ENCODE data around the gene SLC2A3.
"Not testable (repeated sequence)": the region's sequence is repeated elsewhere in the genome, so short reads cannot be mapped to it uniquely, and the experiment has no call there.

Gene SLC2A3

DNA sequence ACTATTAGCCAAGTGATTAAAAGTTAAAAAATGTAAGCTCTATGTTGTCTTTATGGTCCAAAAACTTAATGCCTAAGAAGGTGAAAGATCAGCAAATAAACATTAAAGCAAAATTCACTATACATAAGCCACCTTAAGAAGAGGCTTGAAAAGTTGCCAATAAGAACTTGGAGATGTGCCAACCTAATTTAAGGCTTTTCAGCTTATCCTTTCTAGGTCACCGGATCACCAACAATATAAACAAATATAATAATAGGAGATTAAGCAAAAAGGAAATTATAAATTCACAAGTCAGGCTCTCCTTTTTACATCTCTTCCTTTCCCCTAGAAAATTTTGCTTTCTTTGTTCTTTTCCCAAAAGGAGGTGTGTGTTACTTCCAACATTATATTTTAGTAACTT, 30.9 kb downstream of the SLC2A3 start:
- DNase-seq (ENCODE audit: insufficient read length, low spot score) (no peak), FAIRE-seq (peak; percentile 63)
- TF ChIP-seq, protein P1, sequence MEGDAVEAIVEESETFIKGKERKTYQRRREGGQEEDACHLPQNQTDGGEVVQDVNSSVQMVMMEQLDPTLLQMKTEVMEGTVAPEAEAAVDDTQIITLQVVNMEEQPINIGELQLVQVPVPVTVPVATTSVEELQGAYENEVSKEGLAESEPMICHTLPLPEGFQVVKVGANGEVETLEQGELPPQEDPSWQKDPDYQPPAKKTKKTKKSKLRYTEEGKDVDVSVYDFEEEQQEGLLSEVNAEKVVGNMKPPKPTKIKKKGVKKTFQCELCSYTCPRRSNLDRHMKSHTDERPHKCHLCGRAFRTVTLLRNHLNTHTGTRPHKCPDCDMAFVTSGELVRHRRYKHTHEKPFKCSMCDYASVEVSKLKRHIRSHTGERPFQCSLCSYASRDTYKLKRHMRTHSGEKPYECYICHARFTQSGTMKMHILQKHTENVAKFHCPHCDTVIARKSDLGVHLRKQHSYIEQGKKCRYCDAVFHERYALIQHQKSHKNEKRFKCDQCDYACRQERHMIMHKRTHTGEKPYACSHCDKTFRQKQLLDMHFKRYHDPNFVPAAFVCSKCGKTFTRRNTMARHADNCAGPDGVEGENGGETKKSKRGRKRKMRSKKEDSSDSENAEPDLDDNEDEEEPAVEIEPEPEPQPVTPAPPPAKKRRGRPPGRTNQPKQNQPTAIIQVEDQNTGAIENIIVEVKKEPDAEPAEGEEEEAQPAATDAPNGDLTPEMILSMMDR (IDR thresholded peaks at IDR 0.05; ENCODE audit: insufficient read depth, missing control alignments) = no peak

DNA sequence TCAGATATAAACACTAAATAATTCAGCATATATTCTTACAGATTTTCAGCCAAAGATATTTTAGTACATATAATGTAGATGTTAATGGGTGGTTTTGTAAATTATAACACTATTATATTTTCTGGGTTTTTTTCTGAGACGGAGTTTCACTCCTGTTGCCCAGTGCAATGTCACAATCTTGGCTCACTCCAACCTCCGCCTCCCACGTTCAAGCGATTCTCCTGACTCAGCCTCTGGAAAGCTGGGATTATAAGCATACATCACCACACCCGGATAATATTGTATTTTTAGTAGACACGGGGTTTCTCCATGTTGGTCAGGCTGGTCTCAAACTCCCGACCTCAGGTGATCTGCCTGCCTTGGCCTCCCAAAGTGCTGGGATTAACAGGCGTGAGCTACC, 33.6 kb downstream of the SLC2A3 start:
- FAIRE-seq = not testable (repeated sequence)

DNA sequence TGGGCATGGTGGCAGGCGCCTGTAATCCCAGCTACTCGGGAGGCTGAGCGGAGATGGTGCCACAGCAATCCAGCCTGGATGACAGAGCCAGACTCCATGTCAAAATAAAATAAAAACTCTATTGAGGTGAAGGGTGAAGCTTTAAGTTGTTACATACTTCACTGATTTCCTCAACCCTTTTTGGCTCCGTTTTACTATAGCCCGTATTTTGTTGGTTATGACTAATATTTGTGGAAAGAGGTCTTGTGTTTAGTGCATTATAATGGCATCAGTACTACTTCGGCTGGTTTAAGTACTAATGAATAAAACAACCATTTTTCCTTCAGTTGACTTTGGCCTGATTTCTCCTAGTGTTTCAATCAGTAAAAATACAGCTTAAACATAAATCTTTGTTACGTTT, 36.2 kb downstream of the SLC2A3 start:
- no peak for DNase-seq (ENCODE audit: insufficient read length, low spot score)
- TF ChIP-seq, protein P1 (IDR thresholded peaks at IDR 0.05; ENCODE audit: insufficient read depth, missing control alignments) = no peak
- no peak for FAIRE-seq

More for the DNA sequence above, 33.6 kb downstream of the SLC2A3 start:
- not testable (repeated sequence) for DNase-seq (ENCODE audit: insufficient read length, low spot score)

DNA sequence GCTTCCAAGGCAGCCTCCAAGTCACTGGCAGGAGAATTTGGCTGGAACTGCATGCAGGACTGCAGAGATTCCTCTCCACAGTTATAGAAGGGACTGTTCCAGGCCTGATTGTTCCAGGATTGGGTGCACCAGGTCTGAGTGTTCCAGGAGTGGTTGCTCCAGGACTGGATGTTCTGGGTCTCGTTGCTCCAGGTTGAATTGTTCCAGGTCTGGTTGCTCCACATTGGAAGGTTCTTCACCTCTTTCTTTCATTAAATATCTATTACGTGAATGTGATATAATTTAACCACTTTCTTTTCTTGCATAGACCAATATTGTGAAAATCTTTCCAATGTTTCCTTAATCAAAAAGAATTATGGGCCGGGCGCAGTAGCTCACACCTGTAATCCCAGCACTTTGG, 39.3 kb downstream of the SLC2A3 start:
- not testable (repeated sequence) for DNase-seq (ENCODE audit: insufficient read length, low spot score); FAIRE-seq

DNA sequence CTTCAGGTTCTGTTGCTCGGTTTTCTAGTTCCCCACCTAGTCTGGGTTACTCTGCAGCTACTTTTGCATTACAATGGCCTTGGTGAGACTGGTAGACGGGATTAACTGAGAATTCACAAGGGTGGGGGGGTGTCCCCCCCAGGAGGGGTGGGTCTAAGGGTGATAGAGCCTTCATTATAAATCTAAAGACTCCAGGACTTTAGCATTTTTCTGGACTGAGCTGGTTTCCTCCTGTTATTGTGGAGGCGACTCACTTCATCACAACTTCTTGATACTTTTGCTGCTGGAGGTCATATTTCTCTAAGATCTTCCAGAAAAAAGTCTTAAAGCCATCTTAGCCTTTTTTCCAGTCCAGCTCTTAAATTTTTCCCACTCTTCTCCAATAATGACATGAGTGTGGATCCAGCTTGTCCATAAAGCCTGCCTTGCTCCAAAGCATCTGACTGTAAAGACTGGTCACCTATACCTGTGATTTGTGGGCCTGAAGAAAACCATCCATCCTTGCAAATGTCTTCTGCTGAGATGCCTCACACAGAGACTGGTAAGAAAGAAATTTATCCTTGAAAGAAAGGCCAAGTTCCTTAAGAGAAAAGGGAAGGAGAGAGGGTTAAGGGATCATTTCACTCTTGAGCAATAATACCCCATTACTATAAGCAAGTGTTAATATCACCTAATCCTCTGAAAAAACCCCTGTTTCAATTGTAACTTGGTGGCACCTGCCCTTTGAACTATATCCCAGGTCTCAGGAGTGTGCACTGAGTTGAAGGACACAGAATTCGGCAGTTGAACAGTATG, 43.6 kb downstream of the SLC2A3 start:
- DNase-seq (ENCODE audit: insufficient read length, low spot score) (no peak), FAIRE-seq (no peak)
- TF ChIP-seq, protein P1 (IDR thresholded peaks at IDR 0.05; ENCODE audit: insufficient read depth, missing control alignments) = no peak

DNA sequence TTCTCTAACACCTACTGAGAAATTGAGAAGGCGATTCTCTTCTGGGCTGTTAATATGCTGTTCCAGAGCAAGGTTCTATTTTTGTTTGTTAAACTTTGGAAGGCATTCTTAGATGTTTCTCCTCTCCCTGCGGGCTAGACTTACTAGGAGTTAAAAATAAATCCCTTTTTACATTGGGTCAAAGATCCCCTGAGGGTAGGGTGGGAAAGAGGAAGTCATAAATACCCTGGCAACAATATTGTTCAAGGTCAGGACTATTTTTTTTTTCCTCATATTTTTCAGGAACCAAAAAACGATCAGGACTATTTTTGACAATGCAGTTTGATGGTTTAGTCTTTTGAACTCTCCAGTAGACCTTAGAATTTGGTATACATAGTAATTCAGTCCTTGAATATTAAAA, 51.3 kb downstream of the SLC2A3 start:
- TF ChIP-seq, protein P1 (IDR thresholded peaks at IDR 0.05; ENCODE audit: insufficient read depth, missing control alignments) = no peak
- DNase-seq (ENCODE audit: insufficient read length, low spot score) (no peak), FAIRE-seq (no peak)

DNA sequence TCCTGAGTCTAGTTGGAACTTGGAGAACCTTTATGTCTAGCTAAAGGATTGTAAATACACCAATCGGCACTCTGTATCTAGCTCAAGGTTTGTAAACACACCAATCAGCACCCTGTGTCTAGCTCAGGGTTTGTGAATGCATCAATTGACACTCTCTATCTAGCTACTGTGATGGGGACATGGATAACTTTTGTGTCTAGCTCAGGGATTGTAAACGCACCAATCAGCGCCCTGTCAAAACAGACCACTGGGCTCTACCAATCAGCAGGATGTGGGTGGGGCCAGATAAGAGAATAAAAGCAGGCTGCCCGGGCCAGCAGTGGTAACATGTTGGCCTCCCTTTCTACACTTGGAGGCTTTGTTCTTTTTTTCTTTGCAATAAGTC, 54.3 kb downstream of the SLC2A3 start:
- not testable (repeated sequence) for FAIRE-seq; DNase-seq (ENCODE audit: insufficient read length, low spot score)

DNA sequence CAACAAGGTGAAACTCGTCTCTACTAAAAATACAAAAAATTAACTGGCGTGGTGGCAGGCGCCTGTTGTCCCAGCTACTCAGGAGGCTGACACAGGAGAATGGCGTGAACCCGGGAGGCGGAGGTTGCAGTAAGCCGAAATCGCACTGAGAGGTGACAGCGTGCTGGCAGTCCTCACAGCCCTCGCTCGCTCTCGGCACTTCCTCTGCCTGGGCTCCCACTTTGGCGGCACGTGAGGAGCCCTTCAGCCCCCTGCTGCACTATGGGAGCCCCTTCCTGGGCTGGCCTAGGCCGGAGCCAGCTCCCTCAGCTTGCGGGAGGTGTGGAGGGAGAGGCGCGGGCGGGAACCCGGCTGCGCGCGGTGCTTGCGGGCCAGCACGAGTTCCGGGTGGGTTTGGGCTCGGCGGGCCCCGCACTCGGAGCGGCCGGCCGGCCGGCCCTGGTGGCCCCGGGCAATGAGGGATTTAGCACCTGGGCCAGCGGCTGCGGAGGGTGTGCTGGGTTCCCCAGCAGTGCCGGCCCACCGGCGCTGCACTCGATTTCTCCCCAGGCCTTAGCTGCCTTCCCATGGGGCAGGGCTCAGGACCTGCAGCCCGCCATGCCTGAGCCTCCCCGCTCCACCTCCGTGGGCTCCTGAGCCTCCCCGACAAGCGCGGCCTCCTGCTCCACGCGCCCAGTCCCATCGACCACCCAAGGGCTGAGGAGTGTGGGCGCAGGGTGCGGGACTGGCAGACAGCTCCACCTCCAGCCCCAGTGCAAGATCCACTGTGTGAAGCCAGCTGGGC, 54.8 kb downstream of the SLC2A3 start:
- not testable (repeated sequence) for DNase-seq (ENCODE audit: insufficient read length, low spot score); FAIRE-seq

DNA sequence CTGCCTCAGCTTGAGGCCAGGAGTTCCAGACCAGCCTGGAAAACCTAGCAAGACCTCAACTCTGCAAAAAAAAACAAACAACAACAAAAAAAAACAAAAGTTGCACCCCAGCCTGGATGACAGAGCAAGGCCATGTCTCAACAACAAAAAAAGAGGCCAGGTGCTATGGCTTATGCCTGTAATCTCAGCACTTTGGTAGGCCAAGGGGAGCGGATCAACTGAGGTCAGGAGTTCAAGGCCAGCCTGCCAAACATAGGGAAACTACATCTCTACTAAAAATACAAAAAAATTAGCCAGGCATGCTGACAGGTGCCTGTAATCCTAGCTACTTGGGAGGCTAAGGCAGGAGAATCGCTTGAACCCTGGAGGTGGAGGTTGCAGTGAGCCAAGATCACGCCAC, 56.7 kb downstream of the SLC2A3 start:
- DNase-seq (ENCODE audit: insufficient read length, low spot score) (no peak), FAIRE-seq (no peak)
- TF ChIP-seq, protein P1 (IDR thresholded peaks at IDR 0.05; ENCODE audit: insufficient read depth, missing control alignments) = no peak
